Keratinocyte (primary cell): ENCODE data around the gene TRAFD1. TPM values are rescaled to one million over a fixed set of nuclear protein-coding genes. Genes with fewer than 3 reads are reported as not detected.

ENCODE experiments used
- DNase-seq: peaks from one replicate; pipeline ENCODE4 v3.0.0-alpha.2; 2011; ENCODE audit warnings: low read depth, missing footprints, low spot score
- FAIRE-seq: peaks from 2 replicates; lab custom pipeline; 2011; peaks lifted over from hg19 to GRCh38; lab: Jason Lieb, UNC
- H2AFZ ChIP-seq: 2 replicates; pipeline ENCODE4 v1.6.0; 2012; ENCODE audit warnings: low read length, control low read depth, inconsistent platforms; ENCODE audit not compliant: control insufficient read depth
- H3K27ac ChIP-seq: 2 replicates; pipeline ENCODE4 v1.5.1; 2011; ENCODE audit warnings: low read length; ENCODE audit not compliant: control insufficient read depth, insufficient read depth
- H3K27me3 ChIP-seq: 3 replicates; pipeline ENCODE4 v1.6.0; 2011; ENCODE audit warnings: low read length; ENCODE audit not compliant: control insufficient read depth, insufficient read depth; ENCODE audit errors: extremely low read depth
- H3K36me3 ChIP-seq, 2 experiments: 2 replicates in 1 of 2; 3 replicates in 1 of 2; pipeline ENCODE4 v1.5.1; 2011; ENCODE audit warnings: low read length in 2 of 2, mild to moderate bottlenecking in 1 of 2; ENCODE audit not compliant: control insufficient read depth in 2 of 2, insufficient read depth in 2 of 2; ENCODE audit errors: extremely low read depth in 1 of 2
- H3K4me1 ChIP-seq: 3 replicates; pipeline ENCODE4 v1.5.1; 2011; ENCODE audit warnings: low read length; ENCODE audit not compliant: control insufficient read depth, insufficient read depth; ENCODE audit errors: extremely low read depth
- H3K4me2 ChIP-seq: 3 replicates; pipeline ENCODE4 v1.6.0; 2011; ENCODE audit warnings: low read depth, low read length; ENCODE audit not compliant: control insufficient read depth, insufficient read depth; ENCODE audit errors: extremely low read depth
- H3K4me3 ChIP-seq, 3 experiments: fragments of 200-600 bp in 1 of 3; sonication (generic) in 1 of 3; 2 replicates in 2 of 3; 3 replicates in 1 of 3; pipeline ENCODE4 v1.5.1; 2011 to 2016; ENCODE audit warnings: low read length in 3 of 3, mild to moderate bottlenecking in 3 of 3, control low read depth in 2 of 3, inconsistent platforms in 1 of 3, low read depth in 1 of 3, mixed read lengths in 1 of 3, mixed run types in 1 of 3, moderate library complexity in 1 of 3; ENCODE audit not compliant: control insufficient read depth in 2 of 3, insufficient read depth in 2 of 3; ENCODE audit errors: extremely low read depth in 1 of 3
- H3K79me2 ChIP-seq: 2 replicates; pipeline ENCODE4 v1.6.0; 2012; ENCODE audit warnings: low read length; ENCODE audit not compliant: control insufficient read depth, insufficient read depth
- H3K9ac ChIP-seq: 3 replicates; pipeline ENCODE4 v1.6.0; 2011; ENCODE audit warnings: low read length; ENCODE audit not compliant: control insufficient read depth, insufficient read depth; ENCODE audit errors: extremely low read depth
- H3K9me1 ChIP-seq: 3 replicates; pipeline ENCODE4 v1.6.0; 2011; ENCODE audit warnings: low read length; ENCODE audit not compliant: control insufficient read depth, insufficient read depth; ENCODE audit errors: extremely low read depth
- H3K9me3 ChIP-seq: 2 replicates; pipeline ENCODE4 v1.5.1; 2012; ENCODE audit warnings: low read depth, low read length; ENCODE audit not compliant: control insufficient read depth
- H4K20me1 ChIP-seq: 3 replicates; pipeline ENCODE4 v1.6.0; 2011; ENCODE audit warnings: low read length; ENCODE audit not compliant: control insufficient read depth, insufficient read depth; ENCODE audit errors: extremely low read depth
- CTCF ChIP-seq, 3 experiments: IDR thresholded peaks in 1 of 3; conservative IDR thresholded peaks in 1 of 3; optimal IDR thresholded peaks in 1 of 3; 2 replicates in 2 of 3; 3 replicates in 1 of 3; pipeline versions ENCODE3 to v1.5.1; 2011; ENCODE audit warnings: low read length in 3 of 3, mild to moderate bottlenecking in 3 of 3, moderate library complexity in 2 of 3, control low read depth in 1 of 3, inconsistent platforms in 1 of 3; ENCODE audit not compliant: insufficient read depth in 2 of 3; ENCODE audit errors: extremely low read depth in 1 of 3
- EZH2 ChIP-seq: IDR thresholded peaks from one replicate; pipeline ENCODE4 v1.6.1; 2012; ENCODE audit warnings: inconsistent platforms, mild to moderate bottlenecking, low read length, moderate library complexity
- dilution Hi-C: fragments of 300-500 bp; cut with MboI; formaldehyde crosslinking; loops from one replicate; pipeline ENCODE4 v1.7.0; 2020; ENCODE audit warnings: low sequenced_read_pairs; ENCODE audit not compliant: extremely low pct_ligation_motif_present
- polyA plus RNA-seq, 5 experiments: library from polyadenylated mRNA; depleted of rRNA in 3 of 5; stranded (reverse) in 3 of 5; stranded (forward) in 1 of 5; unstranded in 1 of 5; fragments of >200 nt; gene quantifications; 1 replicate in 1 of 5; 2 replicates in 3 of 5; 3 replicates in 1 of 5; pipeline versions ENCODE4 v1.2.1 to v1.2.3, GENCODE V29; 2011 to 2012; ENCODE audit warnings: missing spikeins in 2 of 5, low read depth in 1 of 5, low replicate concordance in 1 of 5
- small RNA-seq, 3 experiments: library from RNA; depleted of rRNA; stranded (forward); fragments of <200 nt; gene quantifications; one replicate each; pipeline ENCODE3, GENCODE V24; 2012; ENCODE audit warnings: low read depth in 3 of 3, low replicate concordance in 1 of 3; ENCODE audit not compliant: insufficient read length in 3 of 3

The TRAFD1 gene
- polyA plus RNA-seq, 1 donor (not counting 4 experiments of a cell fraction or from before 2014, with no cell fraction given) = 25.6 TPM

- no peak for FAIRE-seq
- H3K9me1 ChIP-seq = no peaks in the 10 kb centered on the region
- peaks cover 14 to 20% of the 10 kb centered on the region in 2 experiments for H3K36me3 ChIP-seq
- no peaks in the 10 kb centered on the region for H4K20me1 ChIP-seq
- no peaks in the 10 kb centered on the region for H3K27me3 ChIP-seq
- H3K79me2 ChIP-seq = no peaks in the 10 kb centered on the region
- dilution Hi-C loops = no loop called here
- H3K4me3 ChIP-seq = no peak overlapping the region
- H3K9ac ChIP-seq = no peak overlapping the region
- H3K27ac ChIP-seq = no peak overlapping the region
- no peaks in the 10 kb centered on the region for H3K9me3 ChIP-seq
- no peak overlapping the region for H3K4me2 ChIP-seq
- TF ChIP-seq CTCF (optimal IDR thresholded peaks at IDR 0.05 in 1 of 3, IDR thresholded peaks at IDR 0.05 in 1 of 3, conservative IDR thresholded peaks at IDR 0.05 in 1 of 3; ENCODE audit: extremely low read depth in 1 of 3, insufficient read depth in 2 of 3, low read length in 3 of 3) (no peak), EZH2 (no peak)
- H2AFZ ChIP-seq = no peak overlapping the region
- H3K4me1 ChIP-seq = no peaks in the 10 kb centered on the region
- DNase-seq = no peak
These were observed 73.8 kb downstream of the TRAFD1 start for GRCh38 chr12:112199136-112199535.

Small RNA genes within 50 kb of the gene (small RNA-seq; reads per million reads assigned to genes)
- gene RF00019 = 0 reads per million in 3 experiments

Other genes starting within 250 kb of the TRAFD1 start
- gene TMEM116, start 112.4 kb upstream of the TRAFD1 start, polyA plus RNA-seq = 5.2 to 8.3 TPM (median 7.7 TPM) in 3 replicates
- gene ERP29, start 112.1 kb upstream of the TRAFD1 start, polyA plus RNA-seq = 58.7 to 89.4 TPM (median 81.2 TPM) in 3 replicates
- 18.9 to 26.1 TPM (median 20.3 TPM) in 3 replicates for gene NAA25, start 16.8 kb upstream of the TRAFD1 start, polyA plus RNA-seq